ENCODE results near the gene BCL7B. TPM values are rescaled to one million over a fixed set of nuclear protein-coding genes. Genes with fewer than 3 reads are reported as not detected.
A peak's percentile ranks its signal among the peaks of the same experiment; 100 is the strongest.

Gene BCL7B
- total and polyA plus RNA-seq, 2 donors (not counting 3 experiments of a cell fraction or from before 2014, with no cell fraction given) = 61.2 to 68.3 TPM

DNA sequence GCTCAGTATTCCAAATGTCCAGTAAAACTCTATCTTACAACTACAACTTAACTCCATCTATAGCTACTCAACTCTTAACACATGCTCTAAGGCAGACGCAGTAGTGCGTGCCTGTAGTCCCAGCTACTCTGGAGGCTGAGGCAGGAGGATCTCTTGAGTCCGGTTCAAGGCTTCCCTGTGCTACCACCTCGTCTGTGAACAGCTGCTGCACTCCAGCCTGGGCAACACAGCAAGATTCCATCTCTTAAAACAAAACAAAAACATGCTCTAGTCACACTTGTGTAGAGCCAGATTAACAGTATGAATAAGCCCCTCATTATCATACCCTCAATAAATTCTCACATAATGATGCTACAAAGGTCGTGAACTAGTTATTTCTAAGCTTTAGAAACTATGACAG, 39.0 kb downstream of the BCL7B start:
- DNase-seq (ENCODE audit: low read depth, low spot score) (no peak), FAIRE-seq (peak; percentile 52)
- H3K9me3 ChIP-seq (replicated peaks; ENCODE audit: control insufficient read depth, insufficient read depth, low read length) = no peaks in the 10 kb centered on the region
- TF ChIP-seq MYC (IDR thresholded peaks at IDR 0.05; ENCODE audit: low read depth, low read length) (no peak), FOS (IDR thresholded peaks at IDR 0.05; ENCODE audit: borderline replicate concordance, insufficient read depth, low read length) (no peak), CTCF (IDR thresholded peaks at IDR 0.05; ENCODE audit: extremely low read depth in 1 of 2, insufficient read depth in 1 of 2, low read depth in 1 of 2, low read length in 2 of 2) (no peak), GATA2 (IDR thresholded peaks at IDR 0.05; ENCODE audit: insufficient read depth, insufficient read length, low read depth, low read length) (no peak), POLR2AphosphoS5 (IDR thresholded peaks at IDR 0.05; ENCODE audit: insufficient read depth, low read depth, low read length) (no peak), JUN (IDR thresholded peaks at IDR 0.05; ENCODE audit: borderline replicate concordance, insufficient read depth, insufficient read length, low read depth) (no peak), MAX (IDR thresholded peaks at IDR 0.05; ENCODE audit: insufficient read depth, insufficient read length) (no peak), EZH2 (IDR thresholded peaks at IDR 0.05; ENCODE audit: borderline replicate concordance, low read depth, low read length, severe bottlenecking) (no peak), POLR2A (IDR thresholded peaks at IDR 0.05; ENCODE audit: low read depth, low read length) (no peak)
- H3K4me1 ChIP-seq (ENCODE audit: control insufficient read depth, extremely low read depth, insufficient read depth, low read length) = peaks cover 22% of the 10 kb centered on the region
- CTCF ChIA-PET = interaction anchor here (1.2 to 1.3 kb wide), 3 partner anchors 11 to 216 kb away, joined by 3 to 5 read pairs (median 4); no protein-coding TSS in a partner anchor
- POLR2A ChIA-PET = no interaction called here
- no peak overlapping the region for H3K9ac ChIP-seq (replicated peaks; ENCODE audit: extremely low read depth, insufficient read depth, low read length)
- H3K27me3 ChIP-seq (ENCODE audit: control insufficient read depth in 2 of 2, insufficient read depth in 2 of 2, low read length in 2 of 2) = no peaks in the 10 kb centered on the region
- H4K20me1 ChIP-seq (replicated peaks; ENCODE audit: control insufficient read depth, extremely low read depth, insufficient read depth, low read length) = peaks cover 12% of the 10 kb centered on the region
- H3K27ac ChIP-seq (ENCODE audit: insufficient read depth, low read depth, low read length) = no peak overlapping the region
- BruUV-seq (replicated peaks) = no TSS peak
- no peaks in the 10 kb centered on the region for H3K9me1 ChIP-seq (replicated peaks; ENCODE audit: control insufficient read depth, extremely low read depth, insufficient read depth, low read length)
- peak overlapping the region in 1 of 3 experiments; percentile 21 for H3K4me3 ChIP-seq (replicated peaks in 1 of 3; ENCODE audit: insufficient read depth in 1 of 3, low read depth in 1 of 3, low read length in 3 of 3)
- H3K4me2 ChIP-seq (ENCODE audit: insufficient read depth, low read length) = peak overlapping the region; percentile 65
- peaks cover 81% of the 10 kb centered on the region for H3K79me2 ChIP-seq (ENCODE audit: control insufficient read depth, insufficient read depth, low read length)
- no peak overlapping the region for H2AFZ ChIP-seq (ENCODE audit: low read depth, low read length)
- dilution Hi-C loops (cut with MboI; ENCODE audit: extremely low pct_ligation_motif_present, low sequenced_read_pairs) (no loop called here), intact Hi-C loops (cut with micrococcal nuclease) (no loop called here)
- peaks cover 0 to 6% of the 10 kb centered on the region in 2 experiments for H3K36me3 ChIP-seq (ENCODE audit: control insufficient read depth in 2 of 2, extremely low read depth in 1 of 2, insufficient read depth in 2 of 2, low read length in 2 of 2)

Data from endothelial cell of umbilical vein (primary cell).